CD4-positive, alpha-beta T cell treated with Interferon alpha-2 for 1 hour (primary cell): ENCODE results near the gene ECE1.

Experiments used
- DNase-seq, 2 donors: peaks; one replicate each; pipeline ENCODE4 v3.0.0-alpha.2; 2020 to 2022

Gene ECE1

GRCh38 chr1:21325231-21325718, 35.0 kb upstream of the ECE1 start:
- DNase-seq = peak in 1 of 2 donors; percentile 46

- DNase-seq = peak; percentile 46 to 52
Measured at GRCh38 chr1:21324368-21325141, 34.3 kb upstream of the ECE1 start.

GRCh38 chr1:21323091-21323490, 32.8 kb upstream of the ECE1 start:
- DNase-seq = no peak

GRCh38 chr1:21322681-21323016, 32.4 kb upstream of the ECE1 start:
- DNase-seq = no peak

GRCh38 chr1:21321963-21322680, 31.9 kb upstream of the ECE1 start:
- no peak for DNase-seq

GRCh38 chr1:21320410-21321108, 30.3 kb upstream of the ECE1 start:
- no peak for DNase-seq

- no peak for DNase-seq
Measured at GRCh38 chr1:21319447-21320407, 29.5 kb upstream of the ECE1 start.

GRCh38 chr1:21318714-21319159, 28.5 kb upstream of the ECE1 start:
- no peak for DNase-seq

GRCh38 chr1:21318057-21318713, 27.9 kb upstream of the ECE1 start:
- no peak for DNase-seq

- no peak for DNase-seq
Measured at GRCh38 chr1:21317690-21318043, 27.4 kb upstream of the ECE1 start.

GRCh38 chr1:21317035-21317689, 26.9 kb upstream of the ECE1 start:
- DNase-seq = peak in 1 of 2 donors; percentile 53

GRCh38 chr1:21314743-21315396, 24.6 kb upstream of the ECE1 start:
- DNase-seq = no peak

GRCh38 chr1:21313886-21314721, 23.8 kb upstream of the ECE1 start:
- no peak for DNase-seq

GRCh38 chr1:21313203-21313885, 23.1 kb upstream of the ECE1 start:
- DNase-seq = no peak

GRCh38 chr1:21312407-21312992, 22.2 kb upstream of the ECE1 start:
- DNase-seq = no peak

- DNase-seq = no peak
Measured at GRCh38 chr1:21311016-21311415, 20.8 kb upstream of the ECE1 start.

- no peak for DNase-seq
Measured at GRCh38 chr1:21308847-21309652, 18.8 kb upstream of the ECE1 start.

GRCh38 chr1:21308330-21308729, 18.1 kb upstream of the ECE1 start:
- DNase-seq = no peak
